IMR-90 (cell line): ENCODE results near the gene SPATS2L. TPM values are rescaled to one million over a fixed set of nuclear protein-coding genes. Genes with fewer than 3 reads are reported as not detected.

Experiments
- ATAC-seq: fragments of 200-7000 bp; cut with Tn5 transposase; 2 replicates; pipeline ENCODE4 v1.9.1; 2020; ENCODE audit warnings: low read depth, mild to moderate bottlenecking, moderate library complexity
- BruUV-seq: library from RNA; stranded (reverse); fragments of 400-500 nt; replicated peaks from 2 replicates; lab custom pipeline; 2021; lab: Mats Ljungman, UMichigan
- CTCF ChIA-PET: fragments of 300-600 bp; formaldehyde crosslinking; extraction: SDS; loops from one replicate; lab custom pipeline; 2021; ENCODE audit warnings: antibody characterized with exemption; lab: Yijun Ruan, JAX
- POLR2A ChIA-PET: fragments of 300-600 bp; sonication (Branson Sonifier 250); formaldehyde crosslinking; loops from one replicate; lab custom pipeline; 2022; ENCODE audit warnings: antibody characterized with exemption; ENCODE audit not compliant: unreplicated experiment; lab: Charles Lee
- DNase-seq: peaks from one replicate; pipeline ENCODE4 v3.0.0; 2013
- H2AFZ ChIP-seq: replicated peaks from 2 replicates; pipeline ENCODE3; 2013; ENCODE audit warnings: low read length, mild to moderate bottlenecking; ENCODE audit not compliant: poor library complexity
- H2AK5ac ChIP-seq: 2 replicates; pipeline ENCODE4 v1.6.1; 2013; ENCODE audit warnings: low read depth, low read length, inconsistent platforms
- H2AK9ac ChIP-seq: replicated peaks from 2 replicates; pipeline ENCODE3; 2013; ENCODE audit warnings: mild to moderate bottlenecking, low read depth, low read length, moderate library complexity; ENCODE audit not compliant: poor library complexity
- H2BK120ac ChIP-seq: 2 replicates; pipeline ENCODE4 v1.6.1; 2013; ENCODE audit warnings: low read depth, low read length, inconsistent platforms
- H2BK15ac ChIP-seq: 3 replicates; pipeline ENCODE4 v1.6.1; 2013; ENCODE audit warnings: low read depth, low read length, inconsistent platforms
- H2BK20ac ChIP-seq: 2 replicates; pipeline ENCODE4 v1.6.1; 2013; ENCODE audit warnings: low read depth, mild to moderate bottlenecking, inconsistent platforms, low read length, moderate library complexity
- H2BK5ac ChIP-seq: 2 replicates; pipeline ENCODE4 v1.6.1; 2013; ENCODE audit warnings: mild to moderate bottlenecking, low read depth, low read length, inconsistent platforms; ENCODE audit not compliant: poor library complexity, severe bottlenecking
- H3K14ac ChIP-seq: replicated peaks from 2 replicates; pipeline ENCODE4 v1.6.1; 2013; ENCODE audit warnings: low read depth, low read length, inconsistent platforms
- H3K18ac ChIP-seq: 2 replicates; pipeline ENCODE4 v1.6.1; 2013; ENCODE audit warnings: low read depth, low read length, control low read depth
- H3K23ac ChIP-seq: 2 replicates; pipeline ENCODE4 v1.6.1; 2013; ENCODE audit warnings: low read depth, low read length, inconsistent platforms
- H3K27ac ChIP-seq: 2 replicates; pipeline ENCODE4 v1.5.1; 2013; ENCODE audit warnings: mild to moderate bottlenecking, control low read depth, low read length; ENCODE audit not compliant: insufficient read depth
- H3K27me3 ChIP-seq: 2 replicates; pipeline ENCODE4 v1.6.1; 2013; ENCODE audit warnings: low read length; ENCODE audit not compliant: control insufficient read depth, insufficient read depth
- H3K36me3 ChIP-seq: 2 replicates; pipeline ENCODE4 v1.6.1; 2013; ENCODE audit warnings: low read length, mixed read lengths; ENCODE audit not compliant: control insufficient read depth, insufficient read depth
- H3K4ac ChIP-seq: 2 replicates; pipeline ENCODE4 v1.6.1; 2013; ENCODE audit warnings: low read depth, low read length, inconsistent platforms
- H3K4me1 ChIP-seq: 2 replicates; pipeline ENCODE4 v1.6.1; 2013; ENCODE audit warnings: low read length, mixed read lengths; ENCODE audit not compliant: control insufficient read depth, insufficient read depth
- H3K4me2 ChIP-seq: 2 replicates; pipeline ENCODE4 v1.6.1; 2013; ENCODE audit warnings: low read depth, mild to moderate bottlenecking, control low read depth, low read length, moderate library complexity
- H3K4me3 ChIP-seq: 2 replicates; pipeline ENCODE4 v1.5.1; 2013; ENCODE audit warnings: low read depth, mild to moderate bottlenecking, control low read depth, low read length, moderate library complexity; ENCODE audit not compliant: insufficient read depth
- H3K56ac ChIP-seq: 2 replicates; pipeline ENCODE4 v1.6.1; 2013; ENCODE audit warnings: low read length, inconsistent platforms; ENCODE audit not compliant: insufficient read depth; ENCODE audit errors: extremely low read depth
- H3K79me1 ChIP-seq, 2 experiments: 2 replicates each; pipeline ENCODE4 v1.6.1; 2013; ENCODE audit warnings: low read length in 2 of 2, inconsistent platforms in 1 of 2, low read depth in 1 of 2
- H3K9ac ChIP-seq: 2 replicates; pipeline ENCODE4 v1.6.1; 2013; ENCODE audit warnings: low read depth, low read length, control low read depth
- H3K9me1 ChIP-seq: 2 replicates; pipeline ENCODE4 v1.6.1; 2013; ENCODE audit warnings: low read length, inconsistent platforms; ENCODE audit not compliant: insufficient read depth
- H3K9me3 ChIP-seq: 2 replicates; pipeline ENCODE4 v1.6.1; 2013; ENCODE audit warnings: low read length; ENCODE audit not compliant: control insufficient read depth, insufficient read depth
- H4K20me1 ChIP-seq: 2 replicates; pipeline ENCODE4 v1.6.1; 2013; ENCODE audit warnings: low read length, inconsistent platforms; ENCODE audit not compliant: insufficient read depth
- H4K5ac ChIP-seq: 2 replicates; pipeline ENCODE4 v1.6.1; 2013; ENCODE audit warnings: mild to moderate bottlenecking, low read depth, low read length, control low read depth
- H4K8ac ChIP-seq, 2 experiments: 2 replicates each; pipeline ENCODE4 v1.6.1; 2013; ENCODE audit warnings: low read depth in 2 of 2, low read length in 2 of 2, control low read depth in 1 of 2, inconsistent platforms in 1 of 2
- H4K91ac ChIP-seq: 2 replicates; pipeline ENCODE4 v1.6.1; 2013; ENCODE audit warnings: low read depth, low read length, inconsistent platforms; ENCODE audit not compliant: insufficient read depth
- CHD1 ChIP-seq: IDR thresholded peaks from 2 replicates; pipeline ENCODE4 v1.6.1; 2012; ENCODE audit warnings: low read depth, low read length, improper control_type of control experiment
- FOS ChIP-seq: fragments of 150-350 bp; IDR thresholded peaks from 2 replicates; pipeline ENCODE4 v1.6.1; 2016; ENCODE audit warnings: low read depth, low read length
- MAFK ChIP-seq: IDR thresholded peaks from 2 replicates; pipeline ENCODE4 v1.6.1; 2012; ENCODE audit warnings: low read depth, low read length, improper control_type of control experiment
- MXI1 ChIP-seq: IDR thresholded peaks from 2 replicates; pipeline ENCODE4 v1.6.1; 2012; ENCODE audit warnings: low read depth, mild to moderate bottlenecking, low read length, moderate library complexity, borderline replicate concordance
- NFE2L2 ChIP-seq: fragments of 150-350 bp; IDR thresholded peaks from 2 replicates; pipeline ENCODE4 v1.6.1; 2016; ENCODE audit warnings: low read depth, mild to moderate bottlenecking, low read length
- RCOR1 ChIP-seq: IDR thresholded peaks from 2 replicates; pipeline ENCODE4 v1.6.1; 2012; ENCODE audit warnings: mild to moderate bottlenecking, low read length, improper control_type of control experiment; ENCODE audit not compliant: insufficient replicate concordance
- RFX5 ChIP-seq: IDR thresholded peaks from 2 replicates; pipeline ENCODE4 v1.8.0; 2012; ENCODE audit warnings: low read depth, mild to moderate bottlenecking, low read length, moderate library complexity
- SMC3 ChIP-seq: fragments of 150-350 bp; IDR thresholded peaks from 2 replicates; pipeline ENCODE4 v1.6.1; 2016; ENCODE audit warnings: low read depth, mild to moderate bottlenecking, antibody characterized with exemption, low read length, moderate library complexity
- WGBS, 2 experiments: methylation state at CpG; one replicate each; pipeline versions ENCODE4 v1.1.5 to v1.1.7; 2013; ENCODE audit warnings: missing lambda C conversion rate in 2 of 2; ENCODE audit not compliant: insufficient read length in 1 of 2; ENCODE audit errors: extremely low coverage in 2 of 2; 5-methylcytosine and 5-hydroxymethylcytosine counted together
- dilution Hi-C: fragments of 300-500 bp; cut with HindIII; formaldehyde crosslinking; loops from one replicate; pipeline ENCODE4 v1.14.3; 2018; ENCODE audit warnings: low sequenced_read_pairs; ENCODE audit not compliant: unreplicated experiment
- in situ Hi-C: fragments of 300-500 bp; cut with MboI; formaldehyde crosslinking; loops from 3 replicates; pipeline ENCODE4 v1.14.3; 2019; ENCODE audit warnings: low sequenced_read_pairs, inconsistent platforms, mixed read lengths
- intact Hi-C: fragments of 100-400 bp; cut with micrococcal nuclease; formaldehyde crosslinking; loops from 2 replicates; pipeline ENCODE4 v1.10.0; 2022
- polyA plus RNA-seq, 3 experiments: library from polyadenylated mRNA; depleted of rRNA; stranded (reverse); fragments of >200 nt; gene quantifications; 2 replicates each; pipeline ENCODE4 v1.2.3, GENCODE V29; 2012; ENCODE audit warnings: low replicate concordance in 1 of 3
- total RNA-seq: library from RNA; depleted of rRNA; stranded (reverse); fragments of >200 nt; gene quantifications from 2 replicates; pipeline ENCODE4 v1.2.3, GENCODE V29; 2012
- TF ChIP-seq, protein P1 (sequence below): conservative IDR thresholded peaks from 2 replicates; pipeline ENCODE4 v1.5.1; 2012; ENCODE audit warnings: mild to moderate bottlenecking, low read depth, low read length, improper control_type of control experiment

Gene SPATS2L
- total and polyA plus RNA-seq, 2 of the 4 experiments (the other 2 are of a cell fraction), result 118 to 155 TPM

DNA sequence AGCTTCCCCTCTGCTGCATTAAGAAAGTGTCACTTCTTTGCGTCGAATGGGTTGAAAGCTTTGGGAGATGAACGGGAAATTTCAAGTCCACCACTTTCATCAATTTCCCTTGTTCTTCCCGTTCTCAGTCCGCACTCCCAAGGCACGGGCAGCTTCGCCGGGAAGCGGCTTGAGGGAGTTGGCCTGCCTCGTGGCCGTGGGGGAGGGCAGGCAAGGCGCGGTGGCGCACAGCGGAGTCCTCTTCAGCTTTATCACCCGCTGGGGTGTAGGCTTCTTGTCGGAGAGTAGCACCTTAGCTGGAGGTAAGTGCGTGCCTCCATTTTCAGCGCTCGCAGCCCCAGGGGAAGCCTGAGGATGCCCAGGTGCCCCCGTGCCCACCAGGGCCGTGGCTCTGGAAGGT lies 183.5 kb downstream of the SPATS2L start:
- no peak overlapping the region for H3K18ac ChIP-seq
- H3K27ac ChIP-seq, result no peak overlapping the region
- peaks cover 17% of the 10 kb centered on the region for H3K36me3 ChIP-seq
- ATAC-seq, result no peak
- H3K4me3 ChIP-seq, result no peak overlapping the region
- TF ChIP-seq FOS, result no peak
- no peak for TF ChIP-seq MAFK
- TF ChIP-seq, protein P1, sequence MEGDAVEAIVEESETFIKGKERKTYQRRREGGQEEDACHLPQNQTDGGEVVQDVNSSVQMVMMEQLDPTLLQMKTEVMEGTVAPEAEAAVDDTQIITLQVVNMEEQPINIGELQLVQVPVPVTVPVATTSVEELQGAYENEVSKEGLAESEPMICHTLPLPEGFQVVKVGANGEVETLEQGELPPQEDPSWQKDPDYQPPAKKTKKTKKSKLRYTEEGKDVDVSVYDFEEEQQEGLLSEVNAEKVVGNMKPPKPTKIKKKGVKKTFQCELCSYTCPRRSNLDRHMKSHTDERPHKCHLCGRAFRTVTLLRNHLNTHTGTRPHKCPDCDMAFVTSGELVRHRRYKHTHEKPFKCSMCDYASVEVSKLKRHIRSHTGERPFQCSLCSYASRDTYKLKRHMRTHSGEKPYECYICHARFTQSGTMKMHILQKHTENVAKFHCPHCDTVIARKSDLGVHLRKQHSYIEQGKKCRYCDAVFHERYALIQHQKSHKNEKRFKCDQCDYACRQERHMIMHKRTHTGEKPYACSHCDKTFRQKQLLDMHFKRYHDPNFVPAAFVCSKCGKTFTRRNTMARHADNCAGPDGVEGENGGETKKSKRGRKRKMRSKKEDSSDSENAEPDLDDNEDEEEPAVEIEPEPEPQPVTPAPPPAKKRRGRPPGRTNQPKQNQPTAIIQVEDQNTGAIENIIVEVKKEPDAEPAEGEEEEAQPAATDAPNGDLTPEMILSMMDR, result no peak
- TF ChIP-seq RFX5, result no peak
- no peak for TF ChIP-seq MXI1
- no peak for TF ChIP-seq NFE2L2
- no peak for TF ChIP-seq SMC3
- TF ChIP-seq CHD1, result no peak
- TF ChIP-seq RCOR1, result no peak
- WGBS, 2 experiments, result 97% methylated on average over 5 of the region's 22 CpGs; no CpG with 5 or more reads in 1 of the 2 experiments
- H3K14ac ChIP-seq, result no peak overlapping the region
- no peak overlapping the region for H2BK15ac ChIP-seq
- no peak overlapping the region for H4K8ac ChIP-seq
- intact Hi-C loops (no loop called here), dilution Hi-C loops (no loop called here), in situ Hi-C loops (no loop called here)
- H3K9me1 ChIP-seq, result peaks cover 4% of the 10 kb centered on the region; the same call in 1 of the 2 replicates
- peaks cover 6% of the 10 kb centered on the region for H3K4me1 ChIP-seq
- H4K5ac ChIP-seq, result no peak overlapping the region
- no peak overlapping the region for H2AK9ac ChIP-seq
- H3K9ac ChIP-seq, result no peak overlapping the region
- H4K20me1 ChIP-seq, result no peaks in the 10 kb centered on the region
- H3K79me1 ChIP-seq, result 0 out of 4 replicates have a peak, but pooled peaks cover 0 to 3% of the 10 kb centered on the region in 2 experiments
- H2BK120ac ChIP-seq, result no peak overlapping the region
- H3K4me2 ChIP-seq, result no peak overlapping the region
- H3K4ac ChIP-seq, result no peak overlapping the region
- H2AK5ac ChIP-seq, result no peak overlapping the region
- no peak overlapping the region for H3K23ac ChIP-seq
- BruUV-seq, result no TSS peak
- no peak overlapping the region for H4K91ac ChIP-seq
- no peak for DNase-seq
- H3K9me3 ChIP-seq, result no peaks in the 10 kb centered on the region
- no peak overlapping the region for H3K56ac ChIP-seq
- H2BK20ac ChIP-seq, result no peak overlapping the region
- POLR2A ChIA-PET, result no interaction called here
- CTCF ChIA-PET, result no interaction called here
- no peaks in the 10 kb centered on the region for H3K27me3 ChIP-seq
- no peak overlapping the region for H2BK5ac ChIP-seq
- no peak overlapping the region for H2AFZ ChIP-seq
